ENCODE results near the gene CTBS. TPM values are rescaled to one million over a fixed set of nuclear protein-coding genes. Genes with fewer than 3 reads are reported as not detected.

CTBS gene, protein sequence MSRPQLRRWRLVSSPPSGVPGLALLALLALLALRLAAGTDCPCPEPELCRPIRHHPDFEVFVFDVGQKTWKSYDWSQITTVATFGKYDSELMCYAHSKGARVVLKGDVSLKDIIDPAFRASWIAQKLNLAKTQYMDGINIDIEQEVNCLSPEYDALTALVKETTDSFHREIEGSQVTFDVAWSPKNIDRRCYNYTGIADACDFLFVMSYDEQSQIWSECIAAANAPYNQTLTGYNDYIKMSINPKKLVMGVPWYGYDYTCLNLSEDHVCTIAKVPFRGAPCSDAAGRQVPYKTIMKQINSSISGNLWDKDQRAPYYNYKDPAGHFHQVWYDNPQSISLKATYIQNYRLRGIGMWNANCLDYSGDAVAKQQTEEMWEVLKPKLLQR
- 7.4 and 7.7 TPM in 2 replicates for total RNA-seq

DNA sequence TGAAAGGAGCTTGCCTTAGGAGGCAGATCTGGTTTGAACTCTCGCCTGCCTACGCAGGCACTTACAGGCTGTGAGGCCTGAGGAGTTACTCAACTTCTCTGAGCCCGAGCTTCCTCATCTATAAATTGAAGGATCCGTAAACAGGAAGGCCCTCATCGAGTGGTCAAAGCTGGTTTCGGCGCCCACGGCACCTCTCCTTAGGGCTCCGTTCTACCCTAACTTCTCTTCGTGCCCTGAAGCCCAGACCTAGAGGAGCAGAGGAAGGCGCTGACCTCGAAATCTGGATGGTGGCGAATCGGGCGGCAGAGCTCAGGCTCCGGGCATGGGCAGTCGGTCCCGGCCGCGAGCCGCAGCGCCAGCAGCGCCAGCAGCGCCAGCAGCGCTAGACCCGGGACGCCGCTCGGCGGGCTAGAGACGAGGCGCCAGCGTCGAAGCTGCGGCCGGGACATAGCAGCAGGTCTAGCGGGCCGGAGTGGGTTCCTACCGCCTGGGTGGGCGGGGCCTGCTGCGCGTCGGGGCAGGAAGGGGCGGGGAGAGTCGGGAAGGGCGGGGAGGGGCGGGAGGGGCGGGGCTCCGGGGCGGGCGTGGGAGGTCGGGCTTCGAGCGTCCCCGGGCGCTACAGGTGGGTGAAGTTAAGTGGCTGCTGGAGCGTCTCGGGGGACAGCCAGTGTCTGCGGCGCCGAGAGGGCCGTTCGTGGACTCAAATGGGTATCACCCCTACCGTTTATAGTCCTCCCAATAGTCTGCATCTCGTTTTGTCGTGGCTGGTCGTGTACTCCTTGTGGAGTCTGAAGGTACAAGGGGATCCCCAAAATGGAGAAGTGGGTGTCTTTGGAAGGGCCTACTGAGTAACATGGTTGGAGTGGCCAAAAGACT, at the start of gene CTBS:
Gene CTBS, minus strand, starts transcription at position 474 of the 876 bp plus-strand sequence. Its CDS starts 25 bp downstream, at position 449.
- FAIRE-seq = no peak
- H3K36me3 ChIP-seq (ENCODE audit: control insufficient read depth, insufficient read depth, low read length) = peaks cover 3% of the 10 kb centered on the region
- DNase-seq (ENCODE audit: low read depth) = peak; percentile 84
- H3K4me3 ChIP-seq (ENCODE audit: low read depth, low read length) = peak within 1 kb of the TSS; percentile 48
- no peaks in the 10 kb centered on the region for H3K27me3 ChIP-seq (ENCODE audit: control insufficient read depth, insufficient read depth, low read length)
- TF ChIP-seq, protein P1, sequence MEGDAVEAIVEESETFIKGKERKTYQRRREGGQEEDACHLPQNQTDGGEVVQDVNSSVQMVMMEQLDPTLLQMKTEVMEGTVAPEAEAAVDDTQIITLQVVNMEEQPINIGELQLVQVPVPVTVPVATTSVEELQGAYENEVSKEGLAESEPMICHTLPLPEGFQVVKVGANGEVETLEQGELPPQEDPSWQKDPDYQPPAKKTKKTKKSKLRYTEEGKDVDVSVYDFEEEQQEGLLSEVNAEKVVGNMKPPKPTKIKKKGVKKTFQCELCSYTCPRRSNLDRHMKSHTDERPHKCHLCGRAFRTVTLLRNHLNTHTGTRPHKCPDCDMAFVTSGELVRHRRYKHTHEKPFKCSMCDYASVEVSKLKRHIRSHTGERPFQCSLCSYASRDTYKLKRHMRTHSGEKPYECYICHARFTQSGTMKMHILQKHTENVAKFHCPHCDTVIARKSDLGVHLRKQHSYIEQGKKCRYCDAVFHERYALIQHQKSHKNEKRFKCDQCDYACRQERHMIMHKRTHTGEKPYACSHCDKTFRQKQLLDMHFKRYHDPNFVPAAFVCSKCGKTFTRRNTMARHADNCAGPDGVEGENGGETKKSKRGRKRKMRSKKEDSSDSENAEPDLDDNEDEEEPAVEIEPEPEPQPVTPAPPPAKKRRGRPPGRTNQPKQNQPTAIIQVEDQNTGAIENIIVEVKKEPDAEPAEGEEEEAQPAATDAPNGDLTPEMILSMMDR (IDR thresholded peaks at IDR 0.05; ENCODE audit: insufficient read depth, low read length, severe bottlenecking) = no peak

DNA sequence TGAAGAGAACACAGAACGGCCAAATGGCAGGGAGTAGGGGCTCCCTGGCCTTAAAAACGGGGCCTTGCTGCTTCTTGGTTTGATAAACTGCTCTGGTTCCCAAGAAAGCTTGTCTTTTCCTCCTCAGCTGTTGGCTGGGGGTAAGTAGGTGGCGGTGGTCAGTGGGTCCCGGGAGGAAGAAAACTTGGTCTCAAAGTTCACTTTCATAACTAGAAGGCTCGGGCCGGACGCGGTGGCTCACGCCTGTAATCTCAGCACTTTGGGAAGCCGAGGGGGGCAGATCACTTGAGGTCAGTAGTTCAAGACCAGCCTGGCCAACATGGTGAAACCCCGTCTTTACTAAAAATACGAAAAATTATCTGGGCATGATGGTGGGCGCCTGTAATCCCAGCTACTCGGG, 47.3 kb upstream of the CTBS start:
- Histone ChIP-seq H3K36me3 (ENCODE audit: control insufficient read depth, insufficient read depth, low read length) (no peaks in the 10 kb centered on the region), H3K4me3 (ENCODE audit: low read depth, low read length) (no peak overlapping the region), H3K27me3 (ENCODE audit: control insufficient read depth, insufficient read depth, low read length) (no peaks in the 10 kb centered on the region)
- TF ChIP-seq, protein P1 (IDR thresholded peaks at IDR 0.05; ENCODE audit: insufficient read depth, low read length, severe bottlenecking) = no peak
- FAIRE-seq = no peak
- no peak for DNase-seq (ENCODE audit: low read depth)

DNA sequence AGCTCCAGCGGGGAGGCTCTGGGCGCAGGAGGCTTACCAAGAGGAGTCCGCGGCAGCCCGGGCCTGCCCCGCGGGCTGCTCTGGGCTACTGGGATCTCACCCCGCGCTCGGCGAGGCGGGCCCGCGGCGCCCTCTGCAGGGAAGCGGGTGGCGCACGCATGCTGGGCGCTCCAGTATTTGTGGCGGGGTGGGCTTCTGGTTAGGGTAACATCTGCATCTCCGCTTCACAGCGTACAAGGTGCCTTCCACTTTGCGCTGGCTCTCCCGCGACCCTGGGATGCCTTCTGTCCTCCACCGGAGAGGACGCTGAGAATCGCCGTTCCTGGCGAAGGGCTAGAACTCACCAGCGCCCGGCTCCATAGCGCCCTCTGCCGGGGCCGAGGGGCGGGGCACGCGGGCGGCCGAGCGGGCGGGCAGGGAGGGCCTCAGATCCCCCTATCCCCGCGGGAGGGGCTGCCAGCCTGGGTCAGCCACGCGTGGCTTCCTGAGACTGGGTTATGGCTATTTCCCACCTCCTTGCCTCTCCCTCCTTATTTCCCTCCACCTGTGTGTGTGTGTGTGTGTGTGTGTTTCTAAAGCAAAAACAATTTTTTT, 46.6 kb upstream of the CTBS start:
- peak; percentile 49 for DNase-seq (ENCODE audit: low read depth)
- H3K36me3 ChIP-seq (ENCODE audit: control insufficient read depth, insufficient read depth, low read length) = no peaks in the 10 kb centered on the region
- FAIRE-seq = no peak
- TF ChIP-seq, protein P1 (IDR thresholded peaks at IDR 0.05; ENCODE audit: insufficient read depth, low read length, severe bottlenecking) = peak; percentile 85
- peak overlapping the region; percentile 56 for H3K4me3 ChIP-seq (ENCODE audit: low read depth, low read length)
- no peaks in the 10 kb centered on the region for H3K27me3 ChIP-seq (ENCODE audit: control insufficient read depth, insufficient read depth, low read length)

DNA sequence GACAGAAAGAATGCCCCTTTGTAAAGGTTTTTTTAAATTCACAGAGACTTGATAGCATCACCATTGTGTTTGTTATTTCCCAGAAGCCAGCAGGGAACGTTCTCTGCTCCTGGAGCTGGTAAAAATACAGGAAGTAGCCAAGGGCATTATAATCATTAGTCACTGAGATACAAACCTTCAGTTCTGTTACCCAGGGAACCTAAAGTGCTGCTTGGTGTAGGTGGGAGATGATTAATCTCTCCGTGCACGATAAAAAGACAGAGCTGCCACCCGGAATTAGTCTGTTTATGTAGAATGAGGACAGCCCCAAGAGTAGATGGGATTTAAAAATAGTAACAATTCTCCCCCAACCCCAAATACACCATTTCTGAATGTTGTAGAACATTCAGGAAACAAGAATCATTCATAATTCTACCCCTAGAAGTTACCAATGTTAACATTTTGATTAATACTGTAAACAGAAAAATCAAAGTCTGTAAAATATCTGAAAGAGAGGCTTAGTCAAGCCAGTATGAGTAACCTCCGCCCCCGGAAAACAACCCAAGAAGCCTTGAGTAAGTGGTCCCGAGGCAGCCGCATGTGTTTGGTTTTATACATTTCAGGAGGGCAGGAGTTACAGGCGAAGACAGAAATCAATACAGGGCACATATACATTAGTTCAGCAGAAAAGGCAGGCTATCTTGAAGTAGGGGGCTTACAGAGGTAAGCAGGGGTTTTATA, 45.3 kb upstream of the CTBS start:
- H3K27me3 ChIP-seq (ENCODE audit: control insufficient read depth, insufficient read depth, low read length) = no peaks in the 10 kb centered on the region
- H3K36me3 ChIP-seq (ENCODE audit: control insufficient read depth, insufficient read depth, low read length) = no peaks in the 10 kb centered on the region
- no peak overlapping the region for H3K4me3 ChIP-seq (ENCODE audit: low read depth, low read length)
- TF ChIP-seq, protein P1 (IDR thresholded peaks at IDR 0.05; ENCODE audit: insufficient read depth, low read length, severe bottlenecking) = no peak
- DNase-seq (ENCODE audit: low read depth) (peak; percentile 95), FAIRE-seq (peak; percentile 7)

DNA sequence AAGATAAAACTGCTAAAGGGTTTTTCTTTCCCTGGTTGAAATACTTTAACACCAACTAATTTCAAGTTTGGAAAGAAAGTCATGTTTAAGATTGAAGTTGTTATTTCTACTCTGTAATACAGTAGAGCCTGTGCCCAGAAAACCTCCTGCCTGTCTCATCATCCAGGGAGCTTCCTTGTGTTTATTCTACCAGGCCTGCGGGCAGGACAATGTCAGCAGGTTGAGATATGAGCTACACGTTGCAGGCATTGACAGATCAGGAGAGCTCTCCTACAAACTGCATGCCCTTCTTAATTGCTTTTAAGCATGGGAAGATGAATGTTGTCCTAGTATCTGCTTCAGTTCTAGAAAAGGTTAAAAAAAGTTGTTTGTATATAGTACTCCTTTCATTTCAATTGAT, 43.1 kb upstream of the CTBS start:
- no peaks in the 10 kb centered on the region for H3K27me3 ChIP-seq (ENCODE audit: control insufficient read depth, insufficient read depth, low read length)
- H3K4me3 ChIP-seq (ENCODE audit: low read depth, low read length) = no peak overlapping the region
- H3K36me3 ChIP-seq (ENCODE audit: control insufficient read depth, insufficient read depth, low read length) = no peaks in the 10 kb centered on the region
- TF ChIP-seq, protein P1 (IDR thresholded peaks at IDR 0.05; ENCODE audit: insufficient read depth, low read length, severe bottlenecking) = no peak
- FAIRE-seq (no peak), DNase-seq (ENCODE audit: low read depth) (no peak)
